ENCODE data around the gene CACNA1I. TPM values are rescaled to one million over a fixed set of nuclear protein-coding genes. Genes with fewer than 3 reads are reported as not detected.

The CACNA1I gene
- polyA plus RNA-seq, 3 donors: 0.09 to 0.10 (median 0.09) TPM

DNA sequence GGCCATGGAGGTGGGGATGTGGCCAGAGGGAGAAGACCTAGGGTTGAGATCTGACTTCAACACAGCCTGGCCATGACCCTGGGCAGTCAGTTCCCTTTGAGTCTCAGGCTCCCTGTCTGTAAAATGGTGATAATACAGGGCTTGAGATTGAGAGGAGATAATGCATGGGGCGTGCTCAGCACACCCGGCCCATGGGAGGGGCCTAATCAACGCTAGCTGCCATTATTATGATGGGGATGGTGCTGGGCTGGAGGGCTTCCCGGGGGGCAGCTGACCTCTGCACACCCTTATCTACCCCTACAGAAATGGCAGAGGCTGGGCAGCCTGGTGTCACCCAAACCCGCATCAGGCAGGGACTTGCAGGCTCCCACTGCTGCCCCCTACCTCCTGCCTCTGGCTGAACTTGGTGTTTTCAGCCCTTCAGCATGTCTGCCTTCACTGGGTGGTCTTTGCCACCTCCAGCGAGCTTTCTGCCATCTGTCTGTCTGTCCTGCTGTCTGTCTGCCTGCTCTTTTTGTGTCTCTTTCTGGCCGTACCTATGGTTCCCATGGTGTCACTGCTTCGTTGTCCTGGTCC is 84.5 kb downstream of the CACNA1I start:
- no peak for DNase-seq (ENCODE audit: extremely low read depth in 1 of 11, low read depth in 9 of 11, low spot score in 4 of 11)

DNA sequence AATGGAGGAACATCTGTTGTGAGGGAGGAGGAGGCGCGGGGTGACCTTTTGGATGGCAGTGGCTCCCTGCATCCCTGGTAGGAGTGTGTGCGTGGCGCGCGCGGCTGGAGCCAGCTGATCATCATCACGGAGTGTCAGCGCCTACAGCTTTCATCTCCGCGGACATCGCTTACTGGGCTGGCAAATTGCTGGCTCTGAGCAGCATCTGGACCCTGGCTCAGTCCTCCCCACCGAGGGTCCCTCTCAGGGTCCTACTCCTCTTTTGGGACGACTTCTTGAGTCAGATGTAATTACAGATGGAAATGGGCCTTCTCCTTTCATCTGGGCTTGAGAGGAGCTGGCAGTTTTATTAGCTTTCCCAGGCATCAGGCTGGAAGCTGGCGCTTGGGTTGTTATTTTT is 85.3 kb downstream of the CACNA1I start:
- peak in 2 of 11 donors; percentile 29 to 39 for DNase-seq (ENCODE audit: extremely low read depth in 1 of 11, low read depth in 9 of 11, low spot score in 4 of 11)

DNA sequence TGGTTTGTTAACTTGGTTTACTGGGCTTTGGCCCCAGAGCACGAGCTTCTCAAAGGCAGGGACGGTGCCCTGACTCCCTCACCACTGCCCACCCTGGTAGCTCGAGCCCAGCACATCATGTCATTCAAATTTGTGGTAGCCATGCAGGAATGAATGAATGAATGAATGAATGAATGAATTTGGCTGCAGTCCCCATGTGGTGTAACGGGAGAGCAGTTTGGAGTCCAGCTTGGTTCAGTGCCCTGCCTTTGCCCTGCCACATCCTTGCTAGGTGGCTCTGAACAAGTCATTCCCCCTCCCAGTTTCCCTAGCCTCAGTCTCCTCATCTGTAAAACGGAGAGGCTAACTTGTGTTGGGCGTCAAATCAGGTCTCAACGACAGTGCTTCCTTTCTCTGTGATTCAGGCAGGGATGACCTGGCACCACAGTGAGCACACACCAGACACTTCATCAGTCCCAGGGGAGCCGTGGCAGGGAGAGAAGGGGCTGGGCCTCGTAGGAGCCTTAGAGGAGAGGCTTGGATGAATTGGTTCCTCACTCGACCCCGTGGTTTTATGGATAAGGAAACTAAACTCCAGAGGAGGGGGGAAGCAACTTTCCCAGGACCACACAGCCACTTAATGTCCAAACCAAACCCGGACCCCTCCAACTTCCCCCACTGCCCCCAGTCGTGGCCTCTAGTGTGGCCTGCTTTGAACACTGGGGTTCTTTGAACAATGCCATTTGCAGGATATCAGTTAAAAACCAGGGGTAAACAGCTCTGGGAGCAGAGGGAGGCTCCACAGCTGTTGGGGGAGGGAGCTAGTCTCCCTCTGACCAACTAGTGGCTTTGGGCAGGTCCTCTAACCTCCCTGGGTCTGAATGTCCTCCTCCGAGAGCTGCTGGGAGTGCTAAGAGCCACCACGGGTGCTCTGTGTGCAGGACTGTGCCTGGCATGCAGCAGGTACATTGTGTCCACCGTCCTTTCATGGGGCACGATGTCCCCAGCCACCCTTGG is 86.2 kb downstream of the CACNA1I start:
- DNase-seq (ENCODE audit: extremely low read depth in 1 of 11, low read depth in 9 of 11, low spot score in 4 of 11): no peak

GRCh38 chr22:39658367-39658766 is 87.8 kb downstream of the CACNA1I start:
- DNase-seq (ENCODE audit: extremely low read depth in 1 of 11, low read depth in 9 of 11, low spot score in 4 of 11): no peak

DNA sequence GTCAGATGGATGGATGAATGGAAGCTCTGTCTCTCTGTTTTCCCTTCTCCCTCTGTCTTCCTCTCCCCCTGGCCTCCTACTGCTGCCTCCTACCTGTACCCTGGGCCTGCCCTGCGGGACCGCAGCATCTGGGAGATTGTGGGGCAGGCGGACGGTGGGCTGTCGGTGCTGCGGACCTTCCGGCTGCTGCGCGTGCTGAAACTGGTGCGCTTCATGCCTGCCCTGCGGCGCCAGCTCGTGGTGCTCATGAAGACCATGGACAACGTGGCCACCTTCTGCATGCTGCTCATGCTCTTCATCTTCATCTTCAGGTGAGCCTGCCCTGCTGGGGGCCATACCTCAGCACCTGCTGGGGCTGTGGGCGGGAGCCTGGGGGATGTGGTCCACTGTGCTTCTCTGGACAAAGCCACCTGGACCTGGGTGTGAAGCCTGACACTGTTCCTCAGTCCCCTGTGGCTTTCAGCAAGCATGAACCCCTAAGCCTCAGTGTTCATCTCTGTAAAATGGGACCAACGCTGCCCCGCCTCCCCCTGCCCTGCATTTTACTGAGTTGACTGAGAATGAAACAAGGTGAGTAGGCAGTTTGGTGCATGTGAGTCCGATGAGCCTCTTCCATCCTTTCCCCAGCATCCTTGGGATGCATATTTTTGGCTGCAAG is 88.4 kb downstream of the CACNA1I start:
- no peak for DNase-seq (ENCODE audit: extremely low read depth in 1 of 11, low read depth in 9 of 11, low spot score in 4 of 11)

GRCh38 chr22:39661501-39661841 is 90.9 kb downstream of the CACNA1I start:
- no peak for DNase-seq (ENCODE audit: extremely low read depth in 1 of 11, low read depth in 9 of 11, low spot score in 4 of 11)

GRCh38 chr22:39661842-39662685 is 91.5 kb downstream of the CACNA1I start:
- DNase-seq (ENCODE audit: extremely low read depth in 1 of 11, low read depth in 9 of 11, low spot score in 4 of 11): no peak

DNA sequence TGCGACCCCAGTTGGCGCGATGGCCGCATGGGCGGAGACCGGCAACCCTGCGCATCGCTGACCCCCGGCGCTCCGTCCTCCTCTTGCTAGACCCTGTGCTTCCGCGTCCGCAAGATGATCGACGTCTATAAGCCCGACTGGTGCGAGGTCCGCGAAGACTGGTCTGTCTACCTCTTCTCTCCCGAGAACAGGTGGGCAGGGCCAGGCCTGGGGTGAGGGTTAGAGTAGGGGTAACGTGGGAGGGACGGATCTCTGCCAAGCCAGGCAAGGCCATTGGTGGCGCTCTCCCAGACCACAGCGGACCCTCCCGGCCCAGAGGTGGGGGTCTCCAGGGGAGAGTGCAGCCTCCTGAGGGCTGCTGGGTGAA is 92.1 kb downstream of the CACNA1I start:
- DNase-seq (ENCODE audit: extremely low read depth in 1 of 11, low read depth in 9 of 11, low spot score in 4 of 11): no peak

DNA sequence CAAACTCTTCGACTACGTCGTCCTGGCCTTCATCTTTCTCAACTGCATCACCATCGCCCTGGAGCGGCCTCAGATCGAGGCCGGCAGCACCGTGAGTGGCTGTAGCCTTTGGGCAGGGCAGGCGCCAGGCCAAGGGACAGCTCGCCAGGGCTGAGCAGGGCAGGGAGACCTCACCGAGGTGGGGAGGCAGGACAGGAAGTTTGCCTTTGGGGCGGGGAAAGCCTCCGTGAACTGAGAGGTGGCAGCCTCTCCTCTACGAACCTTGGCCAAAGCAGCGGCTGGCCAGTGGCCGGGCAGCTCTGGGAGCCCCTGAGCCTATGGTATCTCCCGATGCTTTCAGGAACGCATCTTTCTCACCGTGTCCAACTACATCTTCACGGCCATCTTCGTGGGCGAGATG is 93.2 kb downstream of the CACNA1I start:
- DNase-seq (ENCODE audit: extremely low read depth in 1 of 11, low read depth in 9 of 11, low spot score in 4 of 11): no peak

- DNase-seq (ENCODE audit: extremely low read depth in 1 of 11, low read depth in 9 of 11, low spot score in 4 of 11): no peak
Measured at GRCh38 chr22:39664485-39665200, 94.1 kb downstream of the CACNA1I start.

DNA sequence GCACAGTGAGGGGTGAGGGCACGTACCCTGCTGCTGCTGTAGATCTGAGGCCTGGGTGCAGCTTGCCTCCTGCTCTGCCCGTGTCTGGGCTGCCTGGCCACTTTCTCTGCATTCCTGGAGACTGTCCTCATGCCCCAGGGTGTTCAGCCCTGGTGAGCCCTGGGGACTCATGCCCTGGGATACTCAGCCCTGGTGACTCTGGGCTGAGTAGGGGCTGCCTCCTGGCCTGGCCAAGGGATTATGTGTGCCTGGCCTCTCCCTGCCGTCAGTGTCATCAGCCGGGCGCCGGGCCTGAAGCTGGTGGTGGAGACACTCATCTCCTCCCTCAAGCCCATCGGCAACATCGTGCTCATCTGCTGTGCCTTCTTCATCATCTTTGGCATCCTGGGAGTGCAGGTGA is 94.7 kb downstream of the CACNA1I start:
- DNase-seq (ENCODE audit: extremely low read depth in 1 of 11, low read depth in 9 of 11, low spot score in 4 of 11): no peak

DNA sequence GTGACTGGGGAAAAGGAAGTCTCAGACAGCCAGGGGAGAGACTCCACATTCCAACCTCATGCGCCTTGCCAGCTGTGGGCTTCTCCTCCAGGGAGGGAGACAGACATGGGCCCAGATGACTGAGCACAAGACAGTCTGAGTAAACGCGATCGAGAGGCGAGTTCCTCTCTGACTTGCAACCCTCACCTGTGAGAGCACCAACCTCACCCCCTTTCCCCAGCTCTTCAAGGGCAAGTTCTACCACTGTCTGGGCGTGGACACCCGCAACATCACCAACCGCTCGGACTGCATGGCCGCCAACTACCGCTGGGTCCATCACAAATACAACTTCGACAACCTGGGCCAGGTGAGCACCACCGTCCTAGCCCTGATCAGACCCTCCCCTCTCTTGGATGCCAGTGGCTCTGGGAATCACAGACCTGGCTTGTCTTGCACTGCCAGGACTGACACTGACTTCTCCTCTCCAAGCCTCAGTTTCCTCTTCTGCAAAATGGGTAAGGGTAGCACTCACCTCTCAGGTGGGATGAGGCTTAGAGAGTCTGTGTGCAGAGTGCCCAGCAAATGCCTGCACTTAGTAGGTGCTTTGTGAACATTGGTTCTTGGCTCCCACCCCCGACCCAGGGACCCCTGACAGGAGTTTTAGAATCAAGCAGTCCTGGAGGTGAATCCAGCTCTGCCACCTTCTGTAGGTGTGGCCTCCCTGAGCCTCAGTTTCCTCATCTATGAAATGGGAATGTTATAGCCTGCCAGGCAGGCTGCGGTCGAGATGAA is 95.3 kb downstream of the CACNA1I start:
- DNase-seq (ENCODE audit: extremely low read depth in 1 of 11, low read depth in 9 of 11, low spot score in 4 of 11): no peak

DNA sequence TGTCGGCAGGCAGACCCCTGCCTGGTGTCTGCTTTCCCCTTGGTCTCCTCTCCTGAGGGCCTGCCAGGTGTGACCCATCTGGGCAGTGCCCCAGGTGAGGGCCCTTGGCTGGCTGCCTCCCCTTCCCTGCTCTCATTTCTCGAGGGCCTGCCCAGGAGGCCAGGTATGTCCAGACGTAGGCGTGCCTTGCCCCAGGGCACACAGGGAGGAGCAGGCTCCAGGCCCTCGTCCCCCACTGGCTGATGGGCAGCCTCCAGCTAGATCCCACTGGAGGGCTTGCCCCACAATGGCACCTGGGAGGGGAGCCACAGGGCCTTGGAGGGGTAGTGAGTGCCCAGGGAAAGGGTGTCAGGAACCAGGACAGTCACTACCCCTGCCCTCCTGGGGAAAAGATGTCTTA is 95.9 kb downstream of the CACNA1I start:
- DNase-seq (ENCODE audit: extremely low read depth in 1 of 11, low read depth in 9 of 11, low spot score in 4 of 11): no peak

DNA sequence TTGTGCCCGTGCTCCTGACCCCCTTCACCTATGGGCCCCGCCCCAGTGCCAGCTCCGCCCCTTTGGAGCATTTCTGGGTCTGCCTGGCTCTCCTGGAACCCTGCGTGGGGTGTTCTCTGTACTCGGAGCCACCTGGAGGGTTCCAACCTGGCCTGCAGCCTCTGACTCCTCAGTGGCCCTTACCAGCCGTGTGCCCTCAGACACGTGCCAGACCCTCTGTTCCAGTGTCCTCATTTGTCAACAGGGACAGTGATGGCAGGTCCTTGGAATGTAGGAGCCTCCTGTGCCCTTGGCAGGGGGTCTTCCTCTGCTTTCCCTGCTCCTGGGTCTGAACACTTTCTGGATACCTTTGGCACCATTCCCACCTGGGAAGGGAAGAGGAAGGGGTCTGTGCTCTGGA is 96.4 kb downstream of the CACNA1I start:
- DNase-seq (ENCODE audit: extremely low read depth in 1 of 11, low read depth in 9 of 11, low spot score in 4 of 11): no peak

GRCh38 chr22:39669432-39669831 is 98.9 kb downstream of the CACNA1I start:
- DNase-seq (ENCODE audit: extremely low read depth in 1 of 11, low read depth in 9 of 11, low spot score in 4 of 11): no peak

- no peak for DNase-seq (ENCODE audit: extremely low read depth in 1 of 11, low read depth in 9 of 11, low spot score in 4 of 11)
Measured at GRCh38 chr22:39671936-39672335, 101.4 kb downstream of the CACNA1I start.

GRCh38 chr22:39674536-39674935 is 104.0 kb downstream of the CACNA1I start:
- no peak for DNase-seq (ENCODE audit: extremely low read depth in 1 of 11, low read depth in 9 of 11, low spot score in 4 of 11)

DNA sequence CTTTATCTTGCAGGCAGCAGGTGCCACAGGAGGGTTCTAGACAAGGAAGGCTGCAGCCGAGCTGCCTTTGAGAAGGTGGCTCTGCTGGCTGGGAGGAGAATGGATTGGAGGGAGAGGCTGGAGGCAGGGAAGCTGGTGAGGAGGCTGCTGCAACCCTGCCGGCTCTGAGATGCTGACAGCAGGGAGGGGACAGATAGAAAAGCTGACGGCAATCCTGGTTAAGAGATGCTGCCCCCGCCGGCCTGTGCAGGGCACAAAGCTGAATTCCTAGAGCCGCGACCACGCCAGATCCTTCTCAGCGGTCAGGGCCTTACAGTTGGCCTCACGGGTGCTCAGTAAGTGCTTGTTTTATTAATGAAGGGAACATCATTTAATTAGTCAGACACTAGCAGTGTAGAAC is 105.4 kb downstream of the CACNA1I start:
- DNase-seq (ENCODE audit: extremely low read depth in 1 of 11, low read depth in 9 of 11, low spot score in 4 of 11): no peak

Data from renal cortex interstitium (tissue), 11 donors.